Right forelimb (tissue), 1 donor: ENCODE data around the gene MAP3K20.
"Not testable (repeated sequence)": the region's sequence is repeated elsewhere in the genome, so short reads cannot be mapped to it uniquely, and the experiment has no call there.

Experiments
- DNase-seq: peaks from one replicate; pipeline ENCODE4 v3.0.0-alpha.2; 2018

The MAP3K20 gene

DNA sequence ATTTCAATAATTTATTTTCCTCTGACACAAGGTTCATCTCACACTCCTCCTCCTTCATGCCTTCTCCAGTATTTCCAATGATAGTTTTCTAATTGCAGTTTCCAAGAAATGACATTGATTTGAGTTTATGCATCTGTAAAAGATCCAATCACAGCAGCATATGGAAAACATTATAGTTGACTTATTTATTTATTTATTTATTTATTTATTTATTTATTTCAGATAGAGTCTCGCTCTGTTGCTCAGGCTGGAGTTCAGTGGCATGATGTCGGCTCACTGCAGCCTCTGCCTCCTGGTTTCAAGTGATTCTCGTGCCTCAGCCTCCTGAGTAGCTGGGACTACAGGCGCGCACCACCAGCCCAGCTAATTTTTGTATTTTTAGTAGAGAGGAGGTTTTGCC is 52.5 kb downstream of the MAP3K20 start:
- not testable (repeated sequence) for DNase-seq

DNA sequence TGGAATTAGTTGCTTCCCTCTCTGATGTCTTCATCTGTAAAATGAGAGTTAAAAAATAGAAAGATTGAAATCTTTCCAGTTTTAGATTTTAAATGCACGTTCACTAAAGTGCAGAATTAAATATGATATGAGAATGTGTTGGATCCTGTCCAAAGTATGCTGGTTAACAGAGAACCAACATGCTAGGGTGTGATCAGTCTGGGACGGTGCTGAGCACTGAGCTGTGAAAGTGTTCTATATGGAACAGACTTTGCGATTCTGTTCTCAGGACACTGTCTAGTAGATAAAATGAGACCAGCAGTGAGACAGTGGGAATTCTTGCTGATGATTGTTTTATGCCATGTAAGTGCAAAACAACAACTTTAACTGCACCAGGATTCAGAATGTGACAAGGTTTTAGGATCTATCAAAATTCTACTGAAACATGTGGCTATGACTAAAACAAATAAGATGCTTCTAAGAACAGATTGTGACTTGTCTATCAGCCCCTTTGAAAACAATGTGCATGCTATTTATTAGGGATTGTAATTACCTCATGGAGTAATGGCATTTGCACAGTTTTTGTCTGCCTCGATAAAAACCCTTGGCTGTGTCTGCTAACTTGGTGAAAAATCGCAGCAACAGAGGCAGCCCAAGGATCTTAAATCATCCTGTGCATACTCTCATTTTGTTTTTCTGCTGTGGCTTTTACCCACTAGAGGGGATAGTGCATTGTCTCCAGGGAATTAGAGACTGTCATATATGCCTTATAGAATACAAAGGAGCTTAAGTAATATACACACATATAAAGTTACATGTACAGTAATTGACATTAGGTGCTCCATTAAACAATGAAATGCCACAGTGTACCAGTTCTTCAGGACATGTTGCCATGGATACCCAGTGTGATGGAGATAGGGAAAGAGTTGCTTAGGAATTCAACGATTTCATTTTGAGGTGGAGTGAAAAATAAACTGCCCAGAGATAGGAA is 55.1 kb downstream of the MAP3K20 start:
- DNase-seq: no peak

DNA sequence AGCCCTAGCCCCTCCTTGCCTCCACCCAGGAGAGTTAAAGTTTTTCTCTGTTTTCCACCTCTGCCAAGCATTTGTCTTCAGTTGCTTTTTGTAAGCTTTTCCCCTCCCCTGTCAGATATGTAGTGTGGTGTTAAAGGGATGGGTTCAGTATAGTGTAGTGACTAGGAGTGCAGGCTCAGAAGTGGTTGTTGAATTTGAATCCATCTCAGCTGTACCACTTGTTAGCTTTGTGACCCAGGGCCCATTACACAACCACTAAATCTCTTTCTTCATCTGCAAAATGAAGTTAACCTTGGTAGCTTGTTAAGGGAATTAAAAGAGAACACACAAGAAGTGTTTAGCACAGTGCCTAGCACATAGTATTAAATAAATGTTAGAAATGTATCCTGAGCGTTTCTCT is 56.9 kb downstream of the MAP3K20 start:
- no peak for DNase-seq

DNA sequence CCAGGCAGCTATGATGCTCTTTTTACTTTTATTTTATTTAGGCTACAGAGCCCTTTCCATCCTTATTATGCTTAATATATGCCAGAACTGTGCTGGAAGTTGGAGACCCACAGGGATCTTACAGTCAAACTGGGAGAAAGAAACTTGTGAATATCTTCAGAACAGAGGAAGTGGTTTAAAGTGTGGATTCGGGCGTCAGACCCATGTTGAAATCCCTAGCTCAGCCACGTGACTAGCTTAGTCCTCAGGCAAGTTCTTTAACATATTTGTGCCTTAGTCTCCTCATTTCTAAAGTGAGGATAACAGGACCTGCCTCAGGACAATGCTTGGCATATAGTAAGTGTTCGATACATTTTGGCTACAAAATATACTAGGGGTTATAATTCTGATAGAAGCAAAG is 59.1 kb downstream of the MAP3K20 start:
- no peak for DNase-seq

DNA sequence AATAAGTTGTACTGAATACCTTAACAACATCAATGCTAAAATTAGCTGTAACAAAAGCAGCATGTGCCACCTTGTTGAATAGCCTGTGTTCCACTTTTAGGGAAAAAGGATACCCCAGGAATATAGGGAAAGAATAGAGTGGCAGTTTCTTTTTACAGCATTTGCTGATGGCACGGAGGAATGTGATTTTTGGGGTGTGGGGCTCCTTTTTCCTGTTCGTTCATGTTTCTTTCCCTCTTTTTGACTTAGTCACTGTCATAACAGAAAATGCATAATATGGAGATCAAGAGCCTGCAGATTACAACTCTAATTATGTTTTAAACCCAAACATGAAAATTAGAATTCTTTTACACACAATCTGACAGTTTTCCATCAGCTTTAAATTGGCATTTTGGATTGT is 60.4 kb downstream of the MAP3K20 start:
- no peak for DNase-seq

DNA sequence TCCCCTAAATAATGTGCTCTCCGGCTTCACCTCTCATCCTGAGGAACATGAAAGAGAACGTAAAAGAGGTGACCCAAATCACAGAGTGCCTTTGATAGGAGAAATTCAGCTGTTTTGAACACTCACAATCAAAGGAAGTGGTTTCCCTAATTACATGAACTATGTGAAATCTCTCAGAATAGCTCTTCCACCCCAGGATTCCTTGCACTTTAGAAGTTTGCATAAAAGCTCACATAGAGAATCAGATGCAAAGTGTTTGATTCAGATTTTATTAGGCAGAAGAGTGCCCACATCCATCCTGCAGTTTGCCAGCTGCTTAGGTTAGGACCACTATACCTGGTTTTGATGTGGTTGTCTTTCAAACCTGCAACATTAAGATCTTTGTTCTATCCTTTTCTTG is 61.0 kb downstream of the MAP3K20 start:
- DNase-seq: no peak

DNA sequence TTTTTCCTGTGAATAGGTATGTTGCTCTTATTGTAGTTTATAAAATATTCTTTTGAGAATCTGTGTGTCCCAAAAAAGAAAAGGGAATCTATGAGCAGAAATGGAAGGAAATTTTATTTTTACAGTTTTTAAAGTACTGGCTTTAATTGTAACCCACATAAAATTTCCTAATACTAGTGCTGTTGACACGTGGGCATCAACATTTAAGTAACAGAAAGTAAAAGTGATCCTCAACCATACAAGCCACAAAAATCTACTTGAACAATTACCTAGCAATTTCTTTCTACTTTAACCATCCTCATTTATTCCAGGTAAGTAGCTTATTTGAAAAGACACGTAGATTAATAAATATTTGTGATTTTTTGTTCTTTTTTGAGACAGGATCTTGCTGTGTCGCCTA is 62.0 kb downstream of the MAP3K20 start:
- no peak for DNase-seq

DNA sequence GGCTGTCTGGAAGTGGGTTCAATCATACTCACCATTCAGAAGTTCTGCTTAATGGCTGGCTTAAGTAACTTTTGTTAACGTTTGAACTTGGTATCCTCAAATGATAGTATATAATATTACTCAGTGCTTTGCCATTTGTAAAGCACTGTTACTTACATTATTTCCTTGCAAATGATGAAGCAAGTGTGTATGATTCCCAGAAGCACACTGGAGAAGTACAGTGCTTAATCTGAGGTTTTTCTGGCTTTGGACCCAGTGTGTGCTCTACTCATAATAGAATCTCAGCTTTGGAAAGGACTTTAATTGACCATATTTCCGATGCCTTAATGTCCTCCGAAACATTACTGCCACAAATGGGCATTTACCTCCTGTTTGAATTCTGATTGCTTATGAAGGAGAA is 63.3 kb downstream of the MAP3K20 start:
- DNase-seq: no peak

DNA sequence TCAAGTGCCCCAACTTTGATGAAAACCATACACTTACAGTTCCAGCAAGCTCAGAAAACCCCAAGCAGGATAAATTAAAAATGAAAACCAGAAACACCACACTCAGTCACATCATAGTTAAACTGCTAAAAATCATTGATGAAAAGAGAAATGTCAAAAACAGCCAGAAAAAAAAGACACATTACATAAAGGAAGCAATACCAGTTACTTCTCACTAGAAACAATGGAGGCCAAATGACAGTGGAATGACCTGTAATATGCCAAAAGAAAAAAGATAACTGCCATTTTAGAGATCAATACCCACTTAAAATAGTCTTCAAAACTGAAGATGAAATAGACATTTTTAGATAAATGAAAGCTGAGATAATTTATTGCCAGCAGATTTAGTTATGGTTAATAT is 66.0 kb downstream of the MAP3K20 start:
- DNase-seq: no peak

DNA sequence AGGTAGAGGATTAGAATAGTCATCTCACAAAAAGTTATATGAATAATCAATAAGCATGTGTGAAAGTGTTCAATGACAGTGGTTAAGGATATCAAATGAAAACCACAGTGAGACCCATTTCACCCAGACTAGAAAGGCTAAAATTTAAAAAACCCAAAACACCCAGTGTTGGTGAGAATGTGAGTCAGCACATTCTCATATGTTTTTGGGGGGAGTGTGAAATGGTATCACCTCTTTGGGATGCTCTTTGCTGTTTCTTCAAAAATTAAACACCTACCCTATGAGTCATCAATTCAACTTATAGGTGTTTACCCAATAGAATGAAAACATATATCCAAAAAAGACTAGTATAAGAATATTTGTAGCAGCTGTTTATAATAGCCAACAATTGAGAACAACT is 69.8 kb downstream of the MAP3K20 start:
- no peak for DNase-seq

DNA sequence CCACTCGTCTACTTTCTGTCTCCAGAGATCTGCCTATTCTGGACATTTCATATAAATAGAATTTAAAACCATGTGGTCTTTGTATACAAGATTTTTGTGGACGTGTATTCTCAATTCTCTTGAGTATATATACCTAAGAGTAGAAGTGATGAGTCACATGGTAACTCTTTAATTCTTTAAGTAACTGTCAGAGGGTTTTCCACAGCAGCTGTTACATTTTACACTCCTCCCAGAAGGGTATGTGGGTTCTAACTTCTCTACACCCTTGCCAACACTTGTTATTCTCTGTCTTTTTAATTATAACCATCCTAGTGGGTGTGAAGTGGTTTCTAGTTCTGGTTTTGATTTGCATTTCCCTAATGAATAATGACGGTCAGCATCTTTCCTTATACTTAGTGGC is 70.9 kb downstream of the MAP3K20 start:
- no peak for DNase-seq

DNA sequence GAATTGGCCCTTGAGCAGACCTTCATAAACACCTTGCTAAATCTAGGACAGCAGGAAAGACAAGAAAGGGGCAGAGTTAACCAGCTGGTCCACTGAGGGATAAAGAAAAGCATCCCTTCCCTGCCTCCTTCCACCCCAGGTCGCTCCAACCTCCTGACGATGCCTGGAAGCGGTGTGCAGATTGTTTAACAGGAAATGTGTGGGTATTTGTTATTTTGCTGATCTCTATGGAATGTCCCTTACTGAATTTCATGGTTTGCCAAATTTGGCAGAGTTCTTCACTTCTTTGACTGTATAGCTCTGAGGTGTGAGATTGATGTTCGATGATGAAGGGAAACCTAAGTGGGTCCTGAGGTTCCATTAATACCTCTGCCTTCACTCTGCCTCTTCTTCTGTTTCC is 72.9 kb downstream of the MAP3K20 start:
- no peak for DNase-seq

DNA sequence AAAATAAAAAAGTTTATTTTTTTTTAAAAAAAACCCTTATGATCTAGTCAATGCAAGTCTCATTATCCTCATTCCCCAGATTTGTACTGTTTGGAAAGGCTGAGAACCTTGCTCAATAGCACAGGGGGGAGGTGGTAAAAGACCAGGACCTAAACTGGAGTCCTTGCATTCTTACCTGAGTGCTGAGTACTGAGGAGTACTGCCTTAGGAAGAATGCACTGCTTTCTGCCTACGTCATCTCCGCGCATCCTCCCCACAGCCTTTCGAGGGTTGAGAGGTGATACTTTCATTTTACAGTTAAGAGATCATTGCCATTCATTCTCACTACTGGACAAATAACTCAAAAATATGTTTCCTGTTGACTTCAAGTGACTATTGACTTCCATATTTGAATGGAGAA is 73.8 kb downstream of the MAP3K20 start:
- no peak for DNase-seq

DNA sequence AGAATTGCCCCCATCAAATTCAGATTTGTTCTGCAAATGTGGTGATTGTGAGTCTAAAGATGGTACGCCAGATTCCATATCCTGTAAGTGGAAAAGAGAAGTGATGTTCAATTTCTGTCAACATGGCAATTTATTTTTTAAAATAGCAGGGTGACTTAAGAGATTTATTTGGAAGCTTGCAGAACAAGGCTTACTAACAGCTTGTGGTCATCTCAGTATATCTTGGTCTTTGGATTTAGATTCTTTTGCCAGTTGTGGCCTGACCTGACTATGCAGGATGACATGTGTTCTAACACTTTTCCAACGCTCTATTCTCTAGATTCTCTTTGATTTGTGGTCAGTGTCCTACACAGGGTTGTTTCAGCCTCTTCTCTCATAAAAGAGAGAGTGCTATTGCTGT is 74.4 kb downstream of the MAP3K20 start:
- DNase-seq: no peak

DNA sequence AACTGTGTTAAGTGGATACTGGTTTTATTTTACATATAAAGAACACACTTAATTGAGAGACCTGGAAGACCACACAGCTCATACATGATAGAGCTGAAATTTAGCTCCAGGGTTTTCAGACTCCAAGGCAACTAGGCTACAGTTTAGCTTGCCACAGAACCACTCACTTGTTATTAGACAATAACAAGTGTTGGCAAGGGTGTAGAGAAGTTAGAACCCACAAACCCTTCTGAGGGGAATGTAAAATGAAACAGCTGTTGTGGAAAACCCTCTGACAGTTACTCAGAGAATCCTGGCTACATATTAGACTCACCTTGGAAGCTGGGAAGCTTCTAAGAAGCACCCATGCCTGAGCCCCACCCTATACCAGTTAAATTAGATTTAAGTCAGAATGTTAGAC is 75.3 kb downstream of the MAP3K20 start:
- DNase-seq: no peak

DNA sequence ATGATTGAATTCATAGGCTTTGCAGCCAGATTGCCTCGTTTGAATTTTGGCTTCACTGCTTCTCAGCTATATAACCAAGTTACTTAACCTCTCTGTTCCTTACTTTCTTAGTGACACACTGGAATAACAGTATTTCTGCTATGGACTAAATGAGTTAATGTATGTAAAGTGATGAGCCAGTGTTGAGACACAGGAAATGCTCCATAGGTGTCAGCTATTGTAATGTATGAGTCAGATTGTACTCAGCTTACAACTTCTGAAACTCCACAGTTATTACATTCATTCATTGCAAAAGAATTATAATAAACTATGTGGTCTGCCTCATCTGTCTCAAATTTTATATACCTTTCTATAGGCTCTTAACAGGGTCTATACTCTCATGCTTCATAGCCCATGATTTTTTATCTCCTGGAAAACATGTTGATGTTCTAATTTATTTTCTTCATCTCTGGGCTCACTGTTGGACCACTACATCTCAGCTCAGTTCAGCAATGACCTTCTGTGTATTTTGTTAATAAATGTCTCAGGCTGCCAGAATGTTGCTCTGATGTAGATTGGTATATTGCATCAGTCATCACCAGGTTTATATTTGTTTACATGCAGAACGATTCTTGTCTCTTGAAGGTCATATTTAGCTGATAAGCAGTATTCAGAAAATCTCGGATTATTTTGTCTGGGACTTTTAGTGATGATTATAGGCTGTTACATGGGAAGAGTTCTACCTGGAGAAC is 76.2 kb downstream of the MAP3K20 start:
- DNase-seq: no peak

DNA sequence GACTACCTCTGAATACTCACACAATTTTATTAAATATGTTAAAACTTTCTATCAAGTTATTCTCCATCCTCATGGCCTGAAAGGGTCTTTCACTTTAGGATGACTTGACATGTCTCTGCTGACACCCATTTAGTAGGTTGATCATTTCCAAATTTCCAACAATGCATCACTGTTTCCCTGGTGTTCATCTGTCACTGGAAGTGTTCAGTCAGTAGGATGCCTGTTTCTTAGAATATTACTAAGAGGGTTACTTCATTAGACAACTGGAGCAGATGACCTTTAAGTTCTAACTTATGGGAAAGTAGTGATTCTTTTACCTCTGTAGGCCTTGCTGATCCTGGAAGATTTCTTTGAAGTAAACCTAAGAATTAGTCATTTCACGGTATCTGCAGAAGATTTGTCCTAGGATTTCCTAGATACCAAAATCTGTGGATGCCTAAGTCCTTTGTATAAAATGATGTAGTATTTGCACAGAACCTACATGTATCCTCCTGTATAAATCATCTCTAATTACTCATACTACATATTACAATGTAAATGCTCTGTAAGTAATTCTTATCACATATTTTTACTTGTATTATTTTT is 77.7 kb downstream of the MAP3K20 start:
- no peak for DNase-seq

DNA sequence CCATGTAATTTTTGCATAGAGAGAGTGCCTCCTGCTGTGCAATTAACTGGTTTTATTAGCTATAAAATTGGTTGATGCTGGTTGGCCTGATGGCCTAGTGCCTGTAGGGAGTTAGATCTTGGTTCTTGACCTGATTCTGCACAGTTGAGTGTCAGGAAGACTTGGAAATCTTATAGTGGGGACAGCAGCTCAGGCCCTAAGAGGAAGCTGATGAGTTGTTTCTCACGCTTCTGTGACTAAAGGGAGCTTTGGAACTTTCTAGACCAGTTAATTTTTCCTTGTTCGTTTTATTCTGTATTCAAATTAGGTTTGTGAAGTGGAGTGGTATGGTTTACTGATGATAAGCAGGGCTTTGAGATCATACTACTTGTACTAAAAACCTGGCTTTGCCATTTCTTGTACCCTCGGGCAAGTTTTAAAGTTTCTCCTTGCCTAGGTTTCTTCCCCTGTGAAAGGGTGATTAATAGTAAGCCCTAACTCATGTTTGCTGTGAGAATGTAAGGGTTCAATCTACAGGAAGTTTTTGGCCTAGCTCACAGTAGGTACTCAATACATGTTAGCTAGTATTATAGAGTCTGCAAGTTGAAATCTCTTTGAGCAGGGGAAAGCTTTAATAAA is 82.1 kb downstream of the MAP3K20 start:
- DNase-seq: no peak

DNA sequence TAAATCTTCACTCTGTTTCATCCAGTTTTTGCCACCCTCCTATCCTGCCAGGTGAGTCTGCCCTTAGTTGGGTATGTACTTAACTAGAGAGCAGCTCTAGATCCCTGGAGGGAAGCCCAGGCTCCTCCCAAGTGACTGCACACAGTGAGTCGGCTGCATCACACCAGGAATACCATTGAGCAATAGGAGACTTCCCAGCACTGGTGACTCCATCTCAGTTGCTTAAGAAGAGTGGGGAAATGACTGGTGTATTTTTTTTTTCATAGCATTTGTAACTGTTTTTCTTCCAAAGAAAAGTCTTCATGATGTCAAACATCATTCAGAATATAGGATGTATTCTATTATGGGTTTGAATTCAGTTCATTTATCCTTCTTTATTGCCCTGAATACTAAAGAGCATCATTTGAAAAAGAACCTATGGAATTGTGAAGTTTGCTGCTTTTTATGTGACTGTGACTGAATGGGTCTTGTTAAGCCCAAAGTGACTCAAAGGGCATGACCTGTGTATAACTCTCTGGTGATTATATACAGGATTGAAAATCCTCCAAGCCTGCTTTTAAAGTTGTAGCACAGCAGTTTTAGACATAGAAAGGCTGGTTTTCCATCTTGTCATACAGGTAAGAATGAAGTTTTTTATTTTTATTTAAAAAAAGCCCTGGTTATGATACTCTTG is 84.3 kb downstream of the MAP3K20 start:
- DNase-seq: no peak

DNA sequence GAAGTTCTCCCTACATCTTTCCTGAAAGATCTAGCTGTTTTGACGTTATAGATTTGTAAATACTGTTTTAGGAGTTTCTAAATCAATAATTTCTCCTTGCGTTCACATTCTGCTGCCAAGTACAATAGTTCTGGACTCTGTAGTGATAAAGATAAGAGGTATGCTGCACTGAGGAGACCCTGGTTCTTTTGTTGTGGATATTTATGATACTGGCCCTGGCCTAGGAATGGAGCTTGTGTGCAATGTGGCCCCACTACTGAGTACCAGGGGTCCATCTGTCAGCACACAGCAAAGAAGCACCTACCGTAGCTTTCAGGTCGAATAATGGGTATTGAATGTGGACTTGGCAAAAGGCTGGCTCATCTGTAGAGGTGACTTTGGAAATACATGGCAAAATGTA is 85.0 kb downstream of the MAP3K20 start:
- no peak for DNase-seq

DNA sequence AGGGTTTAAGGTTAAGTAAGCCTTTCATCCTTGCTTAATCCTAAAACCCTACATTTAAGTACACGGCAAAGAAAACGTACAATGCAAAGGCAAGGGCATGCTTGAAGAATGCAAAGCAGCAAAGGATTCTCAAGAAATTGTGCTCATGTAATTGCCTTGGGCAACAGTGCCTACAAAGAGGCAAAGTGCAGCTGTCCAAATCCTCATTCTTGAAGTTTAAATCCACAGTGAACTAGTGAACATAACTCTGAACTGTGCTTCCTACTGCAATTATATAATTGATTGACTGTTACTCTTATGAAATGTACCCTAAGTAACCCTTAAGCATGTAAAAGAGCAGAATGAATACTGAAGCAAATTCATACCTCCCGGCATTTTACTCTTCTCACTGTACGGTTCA is 85.4 kb downstream of the MAP3K20 start:
- DNase-seq: no peak

DNA sequence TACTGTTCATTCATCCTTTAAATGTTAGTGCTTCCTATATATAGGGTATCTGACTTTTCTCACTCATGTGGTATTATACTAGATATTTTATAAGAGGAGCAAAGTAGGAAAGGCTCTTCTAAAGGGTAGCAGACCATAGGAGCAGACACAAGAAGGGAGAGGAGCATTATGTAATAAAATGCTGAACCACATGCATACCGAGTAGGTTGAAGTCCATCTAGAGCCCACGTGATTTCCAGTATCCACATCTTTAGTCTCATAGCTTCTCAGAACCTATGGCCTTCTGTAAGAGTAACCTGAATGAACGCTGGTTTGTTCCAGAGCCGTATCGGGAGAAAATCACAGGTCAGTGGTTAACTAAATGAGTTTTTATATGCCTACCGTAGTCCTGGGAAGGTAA is 85.9 kb downstream of the MAP3K20 start:
- no peak for DNase-seq

DNA sequence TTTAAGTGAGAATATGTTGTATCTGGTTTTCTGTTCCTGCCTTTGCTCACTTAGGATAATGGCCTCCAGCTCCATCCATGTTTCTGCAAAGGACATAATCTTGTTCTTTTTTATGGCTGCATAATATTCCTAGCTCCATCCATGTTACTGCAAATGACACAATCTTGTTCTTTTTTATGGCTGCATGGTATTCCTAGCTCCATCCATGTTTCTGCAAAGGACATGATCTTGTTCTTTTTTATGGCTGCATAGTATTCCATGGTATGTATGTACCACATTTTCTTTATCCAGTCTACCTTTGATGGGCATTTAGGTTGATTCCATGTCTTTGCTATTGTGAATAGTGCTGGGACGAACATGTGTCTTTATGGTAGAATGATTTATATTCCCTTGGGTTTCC is 87.7 kb downstream of the MAP3K20 start:
- DNase-seq: not testable (repeated sequence)
